Right renal cortex interstitium (tissue), 3 donors: ENCODE results near the gene CDK5. TPM values are rescaled to one million over a fixed set of nuclear protein-coding genes. Genes with fewer than 3 reads are reported as not detected.
"Not testable (repeated sequence)": the region's sequence is repeated elsewhere in the genome, so short reads cannot be mapped to it uniquely, and the experiment has no call there.

Experiments used
- DNase-seq, 3 donors: peaks; one replicate each; pipeline ENCODE4 v3.0.0-alpha.2; 2013; ENCODE audit warnings: low read depth in 3 of 3, low spot score in 2 of 3
- polyA plus RNA-seq, 3 donors: library from polyadenylated mRNA; unstranded; fragments of 120-200 nt; gene quantifications; one replicate each; pipeline ENCODE4 v1.2.1, GENCODE V29; 2013; ENCODE audit not compliant: insufficient read length in 3 of 3

Gene CDK5
- polyA plus RNA-seq, 3 donors: 15.1 to 19.3 (median 17.1) TPM

DNA sequence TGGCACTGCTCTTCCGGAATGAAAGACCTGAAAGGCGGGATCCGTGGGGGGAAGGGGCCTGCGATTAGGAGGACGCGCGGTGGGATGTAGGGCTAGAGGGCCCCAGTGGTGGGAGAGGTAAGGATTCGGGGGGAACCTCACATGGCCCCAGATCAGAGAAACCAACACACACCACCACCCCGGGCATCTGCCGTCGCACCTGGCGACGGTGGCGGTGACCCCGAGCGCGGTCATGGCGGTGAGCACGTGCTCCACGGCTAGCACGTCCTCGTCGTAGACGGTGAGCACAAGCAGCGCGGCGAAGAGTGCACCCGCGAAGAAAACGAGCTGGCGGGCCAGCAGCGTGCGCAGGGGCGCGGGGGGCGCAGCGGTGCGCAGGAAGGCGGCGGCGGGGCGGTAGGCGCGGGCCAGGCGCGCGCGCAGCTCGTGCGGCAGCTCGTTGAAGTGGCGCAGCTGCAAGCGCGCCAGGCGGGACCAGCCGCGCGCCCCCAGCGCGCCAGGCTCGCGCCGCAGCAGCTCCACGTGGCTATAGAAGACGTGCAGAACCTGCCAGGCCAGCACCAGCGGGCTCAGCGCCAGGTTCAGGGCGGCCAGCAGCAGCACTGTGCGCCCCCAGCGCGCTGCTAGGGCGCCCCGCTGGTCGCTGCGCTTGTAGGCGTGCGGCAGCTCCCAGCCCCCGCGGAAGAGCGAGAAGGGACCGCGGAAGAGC is 39.1 kb downstream of the CDK5 start:
- DNase-seq: no peak

DNA sequence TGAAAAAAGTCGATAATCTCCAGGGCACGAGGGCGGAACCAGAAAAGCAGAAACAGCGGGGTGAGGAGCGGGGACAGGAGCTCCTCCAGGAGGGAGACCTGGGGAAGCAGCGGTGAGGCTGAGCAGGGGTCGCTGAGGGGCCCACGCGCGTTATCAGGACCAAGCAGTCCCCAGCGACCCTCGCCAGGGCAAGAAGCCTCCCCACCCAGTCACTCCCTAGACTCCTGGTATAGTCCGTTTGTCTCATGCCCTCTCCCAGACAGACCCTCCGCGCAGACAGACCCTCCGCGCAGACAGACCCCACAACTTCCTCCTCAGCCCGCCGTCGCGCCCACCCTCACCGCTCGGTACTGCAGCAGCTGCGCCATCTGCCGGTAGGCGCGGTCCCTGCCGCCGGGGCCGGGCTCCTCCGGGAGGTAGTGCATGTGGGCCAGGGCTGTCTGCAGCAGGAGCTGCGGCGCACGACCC is 39.7 kb downstream of the CDK5 start:
- DNase-seq: no peak

DNA sequence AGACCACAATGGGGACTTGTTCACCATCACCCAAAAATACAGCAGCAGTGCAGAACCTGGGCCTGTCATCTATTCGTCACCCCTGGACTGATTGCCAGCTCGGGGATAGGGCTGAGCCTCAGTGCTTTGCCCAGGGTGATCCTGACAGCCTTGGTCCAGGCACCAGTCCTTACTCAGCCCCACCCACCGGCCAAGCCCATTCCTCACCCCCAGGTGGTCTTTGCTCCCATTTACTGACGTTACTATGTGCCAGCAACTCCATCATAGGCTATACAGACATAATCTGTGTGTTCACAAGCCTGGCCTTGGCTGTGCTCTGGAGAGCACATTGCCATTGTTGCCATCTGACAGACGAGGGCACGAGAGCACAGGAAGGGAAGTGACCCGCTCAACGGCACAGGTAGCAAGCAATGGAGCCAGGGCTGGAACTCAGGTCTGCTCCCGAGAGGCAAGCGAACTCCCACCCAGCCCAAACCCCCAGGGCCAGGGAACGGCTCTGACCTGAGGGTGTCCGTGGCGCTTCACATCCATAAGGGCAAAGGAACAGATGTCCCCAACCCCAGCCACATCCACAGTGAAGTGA is 40.2 kb downstream of the CDK5 start:
- no peak for DNase-seq

DNA sequence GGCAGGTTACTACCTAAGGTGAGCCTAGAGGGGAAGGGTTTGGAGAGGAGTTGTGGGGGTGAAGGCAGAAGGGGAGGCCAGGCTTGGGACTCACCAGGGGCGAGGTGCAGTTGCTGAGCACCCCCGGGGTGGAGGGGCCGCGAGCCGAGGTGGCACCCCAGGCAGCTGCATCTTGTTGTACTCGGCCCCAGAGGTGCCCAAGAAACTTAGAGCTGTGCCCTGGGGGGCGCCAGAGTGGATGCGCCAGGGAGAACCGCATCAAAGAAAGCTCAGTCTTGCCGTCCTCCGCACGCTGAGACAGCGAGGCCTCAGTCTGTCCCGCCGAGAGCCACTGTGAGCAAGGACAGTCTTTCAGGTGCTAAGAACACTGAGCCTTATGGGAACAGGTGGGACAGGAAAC is 40.8 kb downstream of the CDK5 start:
- no peak for DNase-seq

DNA sequence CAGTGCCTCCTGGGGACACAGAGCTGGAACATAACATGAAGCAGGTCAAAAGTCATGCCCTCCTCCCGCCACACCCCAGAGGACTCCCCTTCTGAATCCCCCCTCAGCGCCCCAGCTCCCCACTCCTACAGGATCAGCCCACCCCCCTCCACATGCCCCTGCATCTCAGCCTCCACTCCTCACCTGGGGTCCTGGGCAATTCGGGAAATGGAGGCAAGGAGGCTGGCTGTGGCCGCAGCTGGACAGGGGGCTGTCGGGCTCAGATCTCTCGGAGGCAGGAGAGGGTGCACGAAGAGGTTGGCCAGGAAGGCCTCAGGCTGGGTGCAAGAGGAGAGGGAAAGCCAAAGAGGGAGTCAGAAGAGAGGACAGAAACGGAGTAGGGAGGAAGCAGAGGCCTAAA is 41.2 kb downstream of the CDK5 start:
- no peak for DNase-seq

DNA sequence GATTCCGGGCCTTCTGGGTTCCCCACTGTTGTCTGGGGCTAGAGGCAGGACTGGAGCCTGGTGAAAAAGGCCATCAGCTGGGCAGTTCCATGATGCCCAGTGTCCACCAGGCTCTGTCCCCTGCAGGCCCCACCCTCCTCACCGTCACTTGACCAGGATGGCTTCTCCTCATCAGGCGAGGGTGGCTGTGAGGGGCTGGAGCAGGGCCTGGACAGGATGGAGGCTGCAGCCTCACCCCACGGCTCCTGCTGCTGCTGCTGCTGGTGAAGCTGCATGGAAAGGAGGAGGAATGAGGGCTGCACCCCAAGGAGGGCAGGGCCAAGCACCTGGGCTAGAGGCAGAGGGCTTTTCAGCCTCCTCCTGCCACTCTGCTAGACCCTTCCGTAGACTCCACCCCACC is 41.7 kb downstream of the CDK5 start:
- DNase-seq: no peak

DNA sequence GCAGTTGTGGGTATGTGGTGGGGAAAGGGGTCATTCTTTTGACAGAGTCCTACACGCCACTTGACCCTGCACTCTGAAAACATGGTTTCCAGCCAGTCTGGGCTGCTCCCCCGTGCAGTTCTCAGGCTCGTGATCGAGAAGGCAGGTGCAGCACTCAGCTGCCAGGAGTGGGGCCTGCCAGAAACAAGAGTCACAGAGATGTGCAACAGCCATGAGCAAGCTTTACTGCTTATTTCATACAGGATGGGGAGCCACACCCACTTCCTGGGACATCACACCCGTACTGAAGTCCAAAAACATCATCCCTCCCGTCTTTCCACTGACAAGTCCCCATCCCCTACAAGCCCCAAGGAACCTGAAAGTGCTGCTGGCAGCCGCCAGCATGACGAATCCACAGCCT is 42.7 kb downstream of the CDK5 start:
- no peak for DNase-seq

DNA sequence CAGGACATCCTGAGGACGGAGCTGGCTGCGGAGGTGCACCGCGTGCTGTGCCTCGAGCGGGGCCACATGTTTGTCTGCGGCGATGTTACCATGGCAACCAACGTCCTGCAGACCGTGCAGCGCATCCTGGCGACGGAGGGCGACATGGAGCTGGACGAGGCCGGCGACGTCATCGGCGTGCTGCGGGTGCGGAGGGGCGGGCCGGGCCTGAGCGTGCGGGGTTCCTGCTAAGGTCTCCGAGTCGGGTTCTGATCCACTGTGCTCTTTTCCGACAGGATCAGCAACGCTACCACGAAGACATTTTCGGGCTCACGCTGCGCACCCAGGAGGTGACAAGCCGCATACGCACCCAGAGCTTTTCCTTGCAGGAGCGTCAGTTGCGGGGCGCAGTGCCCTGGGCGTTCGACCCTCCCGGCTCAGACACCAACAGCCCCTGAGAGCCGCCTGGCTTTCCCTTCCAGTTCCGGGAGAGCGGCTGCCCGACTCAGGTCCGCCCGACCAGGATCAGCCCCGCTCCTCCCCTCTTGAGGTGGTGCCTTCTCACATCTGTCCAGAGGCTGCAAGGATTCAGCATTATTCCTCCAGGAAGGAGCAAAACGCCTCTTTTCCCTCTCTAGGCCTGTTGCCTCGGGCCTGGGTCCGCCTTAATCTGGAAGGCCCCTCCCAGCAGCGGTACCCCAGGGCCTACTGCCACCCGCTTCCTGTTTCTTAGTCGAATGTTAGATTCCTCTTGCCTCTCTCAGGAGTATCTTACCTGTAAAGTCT is 43.8 kb downstream of the CDK5 start:
- peak in 2 of 3 donors; percentile 69 to 72 for DNase-seq

DNA sequence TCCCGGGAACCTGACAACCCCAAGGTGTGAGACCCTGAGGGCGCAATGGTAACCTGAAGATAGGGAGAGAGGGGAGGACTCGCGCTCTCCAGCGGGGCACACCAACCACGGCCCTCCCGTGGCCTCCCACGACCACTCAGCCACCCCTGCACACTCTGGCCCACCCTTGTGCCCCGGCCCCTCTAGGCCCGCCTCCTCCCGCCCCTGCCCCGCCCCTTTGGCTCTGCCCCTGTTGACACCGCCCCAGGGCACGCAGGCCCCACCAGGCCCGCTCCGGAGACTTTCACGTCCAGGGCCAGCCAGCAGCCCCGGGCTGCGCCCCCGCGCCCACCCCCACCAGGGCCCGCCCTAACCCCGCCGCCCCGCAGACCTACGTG is 44.4 kb downstream of the CDK5 start:
- no peak for DNase-seq

DNA sequence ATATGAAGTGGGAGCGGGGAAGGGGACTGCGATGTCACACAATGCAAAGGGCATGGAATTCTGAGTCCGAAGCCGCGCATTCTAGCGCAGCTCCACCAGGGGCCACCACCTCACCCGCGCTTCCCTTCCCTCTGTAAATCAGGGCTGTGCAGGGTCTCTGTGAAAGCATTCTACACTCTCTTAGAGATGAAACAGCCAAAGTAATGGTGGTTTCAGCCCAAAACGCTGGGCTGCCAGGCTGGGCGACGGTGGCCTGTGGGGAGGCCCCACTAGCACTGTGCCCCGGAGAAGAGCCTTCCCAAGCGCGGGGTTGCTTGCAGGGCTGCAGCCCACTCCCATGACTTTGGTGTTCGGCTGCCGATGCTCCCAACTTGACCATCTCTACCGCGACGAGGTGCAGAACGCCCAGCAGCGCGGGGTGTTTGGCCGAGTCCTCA is 44.8 kb downstream of the CDK5 start:
- DNase-seq: no peak

DNA sequence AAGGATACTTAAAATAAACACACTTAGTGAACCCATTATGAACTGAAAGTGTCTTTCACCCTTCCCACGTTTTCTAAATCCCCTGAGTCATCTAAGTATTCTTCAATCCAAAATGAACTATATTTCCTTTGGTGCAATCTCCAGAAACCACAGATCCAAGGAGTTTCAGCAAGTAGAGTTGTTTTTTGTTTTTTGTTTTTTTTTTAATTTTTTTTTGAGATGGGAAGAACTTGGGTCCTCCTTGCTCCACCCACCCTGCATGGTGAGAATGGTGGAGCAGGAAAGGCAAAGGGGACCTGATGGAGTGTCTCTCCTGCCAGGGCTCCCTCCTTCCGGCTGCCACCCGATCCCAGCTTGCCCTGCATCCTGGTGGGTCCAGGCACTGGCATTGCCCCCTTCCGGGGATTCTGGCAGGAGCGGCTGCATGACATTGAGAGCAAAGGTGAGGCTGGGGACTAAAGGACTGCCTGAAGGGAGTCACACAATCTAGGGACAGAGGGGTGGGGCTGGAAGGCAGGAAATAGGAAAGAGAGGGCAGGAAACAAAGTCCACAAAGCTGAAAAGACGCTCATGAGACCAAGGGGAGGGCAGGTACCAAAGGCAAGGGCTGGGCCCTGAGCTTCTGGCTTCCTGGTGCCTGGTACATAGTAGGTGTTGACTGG is 45.5 kb downstream of the CDK5 start:
- no peak for DNase-seq

DNA sequence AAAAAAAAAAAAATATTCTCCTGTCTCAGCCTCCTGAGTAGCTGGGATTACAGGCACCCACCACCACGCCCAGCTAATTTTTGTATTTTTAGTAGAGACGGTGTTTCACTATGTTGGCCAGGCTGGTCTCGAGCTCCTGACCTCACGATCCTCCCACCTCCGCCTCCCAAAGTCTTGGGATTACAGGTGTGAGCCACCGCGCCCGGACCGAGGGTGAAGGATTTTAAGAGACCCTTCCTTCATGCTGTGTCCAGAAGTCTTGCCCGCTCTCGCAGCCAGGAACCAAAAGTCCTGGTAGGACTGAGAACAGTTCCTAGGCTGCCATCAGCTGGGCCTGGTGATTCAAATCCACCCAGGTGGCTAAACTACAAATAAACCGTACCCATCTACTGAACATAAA is 46.1 kb downstream of the CDK5 start:
- not testable (repeated sequence) for DNase-seq

DNA sequence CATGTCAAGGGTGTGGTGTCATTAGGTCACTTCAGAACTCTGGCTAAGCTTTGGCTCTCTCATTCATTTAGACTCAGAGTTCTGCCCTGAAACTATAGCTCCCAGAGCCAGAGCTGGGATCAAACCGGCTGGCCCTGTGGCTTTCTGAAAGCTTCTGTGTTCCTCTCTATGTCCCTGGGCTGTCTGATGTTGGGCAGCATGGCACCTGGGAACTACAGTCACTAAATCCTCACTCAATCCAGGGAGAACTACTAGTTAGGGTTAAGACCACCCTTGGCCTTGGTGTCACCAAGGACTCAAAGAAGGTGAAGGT is 46.6 kb downstream of the CDK5 start:
- no peak for DNase-seq

DNA sequence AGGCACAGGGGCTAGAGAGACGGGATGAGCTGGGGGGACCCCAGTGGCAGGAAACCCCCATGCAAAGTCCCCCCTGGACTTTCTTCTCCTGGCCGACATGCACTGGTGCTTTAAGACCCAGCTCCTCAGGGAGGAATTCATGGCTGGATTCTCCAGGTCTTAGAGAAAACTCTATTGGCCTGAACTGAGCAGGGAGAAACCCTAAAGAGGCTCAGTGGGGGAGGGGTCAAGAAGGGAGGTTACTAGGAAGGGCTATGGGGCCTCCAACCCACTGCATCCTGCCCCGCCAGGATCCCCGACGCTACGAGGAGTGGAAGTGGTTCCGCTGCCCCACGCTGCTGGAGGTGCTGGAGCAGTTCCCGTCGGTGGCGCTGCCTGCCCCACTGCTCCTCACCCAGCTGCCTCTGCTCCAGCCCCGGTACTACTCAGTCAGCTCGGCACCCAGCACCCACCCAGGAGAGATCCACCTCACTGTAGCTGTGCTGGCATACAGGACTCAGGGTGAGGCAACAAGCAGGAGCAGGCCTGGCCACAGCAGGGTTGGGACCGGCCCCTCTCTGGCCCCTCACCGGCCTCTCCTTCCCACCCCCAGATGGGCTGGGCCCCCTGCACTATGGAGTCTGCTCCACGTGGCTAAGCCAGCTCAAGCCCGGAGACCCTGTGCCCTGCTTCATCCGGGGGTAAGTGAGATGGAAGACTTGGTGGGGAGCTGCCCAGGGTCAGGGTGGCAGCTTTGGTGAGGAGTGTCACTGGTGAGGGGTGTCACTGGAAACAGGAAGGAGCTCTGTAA is 47.2 kb downstream of the CDK5 start:
- no peak for DNase-seq

DNA sequence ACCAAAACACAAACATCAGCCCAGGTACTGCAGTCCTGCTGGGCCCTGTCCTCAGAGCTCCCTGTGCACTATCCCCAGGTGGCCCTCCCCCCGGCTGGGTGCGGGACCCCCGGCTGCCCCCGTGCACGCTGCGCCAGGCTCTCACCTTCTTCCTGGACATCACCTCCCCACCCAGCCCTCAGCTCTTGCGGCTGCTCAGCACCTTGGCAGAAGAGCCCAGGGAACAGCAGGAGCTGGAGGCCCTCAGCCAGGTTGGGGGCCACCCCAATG is 47.7 kb downstream of the CDK5 start:
- no peak for DNase-seq

DNA sequence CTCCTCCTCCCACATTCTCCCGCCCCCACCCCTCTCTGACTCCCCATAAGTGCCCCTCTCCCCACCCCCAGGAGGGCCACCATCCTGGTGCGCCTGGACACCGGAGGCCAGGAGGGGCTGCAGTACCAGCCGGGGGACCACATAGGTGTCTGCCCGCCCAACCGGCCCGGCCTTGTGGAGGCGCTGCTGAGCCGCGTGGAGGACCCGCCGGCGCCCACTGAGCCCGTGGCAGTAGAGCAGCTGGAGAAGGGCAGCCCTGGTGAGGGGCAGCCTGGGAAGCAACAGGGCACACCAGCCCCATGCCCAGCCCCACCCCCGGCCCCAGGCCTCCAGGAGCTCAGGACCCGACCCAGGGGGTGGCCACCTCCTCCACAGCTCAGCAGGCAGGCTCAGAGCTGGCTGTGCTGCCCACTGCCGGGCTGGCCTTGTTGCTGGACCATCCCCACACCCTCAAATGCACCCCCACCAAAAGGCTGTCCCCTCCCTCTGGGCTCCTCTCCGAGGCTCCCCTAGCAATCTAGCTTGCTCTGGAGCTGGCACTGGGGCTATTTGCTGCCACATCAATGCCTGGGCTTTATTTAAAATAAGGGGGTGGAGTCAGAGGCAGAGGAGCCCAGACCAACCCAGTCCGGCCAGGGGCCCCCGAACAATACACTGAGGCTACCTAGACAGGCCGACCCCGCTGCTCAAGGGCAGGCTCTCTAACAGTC is 48.2 kb downstream of the CDK5 start:
- DNase-seq: no peak

DNA sequence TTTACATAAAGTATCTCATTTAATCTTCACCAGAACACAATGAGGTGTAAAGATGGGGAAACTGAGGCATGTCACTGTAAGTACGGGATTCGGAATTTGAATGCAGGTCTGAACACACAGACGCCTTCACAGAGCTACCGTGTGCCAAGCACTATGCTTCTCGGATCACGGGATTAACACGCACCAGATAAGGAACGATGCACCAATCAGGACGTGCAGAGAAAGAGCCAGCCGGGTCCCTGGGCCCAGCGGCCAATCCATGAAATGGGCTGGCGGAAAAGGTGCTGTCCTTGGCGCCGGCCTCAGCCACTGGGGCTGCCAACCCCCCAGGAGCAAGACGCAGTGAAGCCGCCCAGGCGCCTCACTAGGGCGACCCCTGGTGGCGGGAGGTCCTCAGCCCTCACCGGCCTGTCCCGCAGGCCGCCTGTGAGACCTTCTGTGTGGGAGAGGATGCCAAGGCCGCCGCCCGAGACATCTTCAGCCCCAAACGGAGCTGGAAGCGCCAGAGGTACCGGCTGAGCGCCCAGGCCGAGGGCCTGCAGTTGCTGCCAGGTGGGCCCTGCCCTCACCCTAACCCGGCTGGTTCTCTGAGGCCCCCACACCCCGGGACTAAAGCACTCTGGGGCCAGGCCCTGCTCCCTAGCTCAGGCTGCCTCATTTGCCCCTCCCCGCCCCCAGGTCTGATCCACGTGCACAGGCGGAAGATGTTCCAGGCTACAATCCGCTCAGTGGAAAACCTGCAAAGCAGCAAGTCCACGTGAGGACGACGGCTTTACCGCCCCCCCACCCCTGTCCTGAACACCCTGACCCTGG is 49.0 kb downstream of the CDK5 start:
- no peak for DNase-seq

DNA sequence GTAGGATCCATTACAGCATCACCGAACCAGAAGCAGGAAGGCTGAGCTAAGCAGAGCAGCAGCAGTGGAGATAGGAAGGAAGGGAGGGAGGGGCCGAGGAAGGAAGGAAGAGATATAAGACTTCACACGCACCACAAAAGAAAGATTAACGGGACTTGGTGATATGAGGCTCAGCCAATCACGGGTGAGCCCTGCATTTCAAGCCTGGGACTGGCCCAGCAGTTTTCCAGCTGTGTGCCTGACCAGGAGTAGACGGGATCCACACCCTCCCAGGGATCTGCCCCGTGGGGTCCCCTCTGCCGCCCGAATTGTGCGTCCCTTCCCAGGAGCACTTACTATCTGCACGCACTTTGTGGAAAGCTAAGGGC is 49.6 kb downstream of the CDK5 start:
- DNase-seq: no peak

DNA sequence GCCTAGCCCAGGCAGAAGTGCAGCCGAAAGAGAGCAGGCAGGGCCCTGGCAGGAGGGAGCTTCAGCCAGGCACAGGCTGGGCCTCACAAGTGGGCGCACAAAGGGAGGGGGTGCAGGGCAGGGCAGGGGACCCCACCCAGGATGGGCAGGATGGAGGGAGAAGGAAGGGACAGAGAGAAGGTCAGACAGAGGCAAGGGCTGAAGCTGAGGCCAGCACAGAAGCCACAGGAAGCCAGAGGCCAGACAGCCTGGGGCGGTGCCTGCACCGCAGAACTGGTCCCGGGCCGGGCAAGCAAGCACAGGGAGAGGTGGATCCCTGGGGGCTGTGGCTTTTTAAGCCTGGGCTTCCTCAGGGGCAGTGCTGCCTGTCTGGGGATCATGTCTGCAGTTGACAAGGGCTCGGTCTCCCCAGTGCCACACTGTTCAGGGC is 50.2 kb downstream of the CDK5 start:
- no peak for DNase-seq
